NCI-H146 (cell line): ENCODE measurements around the gene CBX8.
A peak's percentile ranks its signal among the peaks of the same experiment; 100 is the strongest.
"Not testable (repeated sequence)": the region's sequence is repeated elsewhere in the genome, so short reads cannot be mapped to it uniquely, and the experiment has no call there.

Source experiments
- DNase-seq: peaks from one replicate; lab custom pipeline; 2025; lab: John Stamatoyannopoulos, UW

Gene CBX8

GRCh38 chr17:79779084-79779529 lies 17.8 kb downstream of the CBX8 start:
- DNase-seq, result no peak

- DNase-seq, result peak; percentile 63
Observed at GRCh38 chr17:79778504-79779083, 18.3 kb downstream of the CBX8 start.

- peak; percentile 72 for DNase-seq
Observed at GRCh38 chr17:79777894-79778503, 18.9 kb downstream of the CBX8 start, which contains the start of gene CBX2. Gene CBX2, plus strand, starts transcription at chr17:79778148. Its CDS starts 88 bp downstream, at chr17:79778236.

GRCh38 chr17:79777120-79777893 lies 19.6 kb downstream of the CBX8 start:
- peak; percentile 72 for DNase-seq

GRCh38 chr17:79776376-79777119 lies 20.3 kb downstream of the CBX8 start:
- DNase-seq, result no peak

GRCh38 chr17:79775632-79776031 lies 21.2 kb downstream of the CBX8 start:
- DNase-seq, result peak; percentile 15

- DNase-seq, result no peak
Observed at GRCh38 chr17:79774561-79774975, 22.3 kb downstream of the CBX8 start.

- DNase-seq, result not testable (repeated sequence)
Observed at GRCh38 chr17:79772726-79773125, 24.2 kb downstream of the CBX8 start.

GRCh38 chr17:79771276-79771675 lies 25.6 kb downstream of the CBX8 start:
- no peak for DNase-seq

- DNase-seq, result no peak
Observed at GRCh38 chr17:79769570-79770506, 27.0 kb downstream of the CBX8 start.

- DNase-seq, result no peak
Observed at GRCh38 chr17:79765708-79766107, 31.2 kb downstream of the CBX8 start.

GRCh38 chr17:79761894-79762589 lies 34.8 kb downstream of the CBX8 start:
- no peak for DNase-seq

- DNase-seq, result no peak
Observed at GRCh38 chr17:79760197-79760906, 36.5 kb downstream of the CBX8 start.

- no peak for DNase-seq
Observed at GRCh38 chr17:79758271-79758670, 38.6 kb downstream of the CBX8 start.

- no peak for DNase-seq
Observed at GRCh38 chr17:79757140-79757745, 39.6 kb downstream of the CBX8 start.

GRCh38 chr17:79755591-79755990 lies 41.3 kb downstream of the CBX8 start:
- DNase-seq, result no peak

GRCh38 chr17:79754903-79755302 lies 42.0 kb downstream of the CBX8 start:
- DNase-seq, result not testable (repeated sequence)

- no peak for DNase-seq
Observed at GRCh38 chr17:79754370-79754769, 42.5 kb downstream of the CBX8 start.

GRCh38 chr17:79752175-79752574 lies 44.7 kb downstream of the CBX8 start:
- DNase-seq, result no peak
